Endothelial cell of umbilical vein (primary cell): ENCODE data around the gene KCNC1. TPM values are rescaled to one million over a fixed set of nuclear protein-coding genes. Genes with fewer than 3 reads are reported as not detected.

ENCODE experiments used
- BruUV-seq: library from RNA; stranded (reverse); fragments of 400-500 nt; replicated peaks from 2 replicates; lab custom pipeline; 2021; lab: Mats Ljungman, UMichigan
- CTCF ChIA-PET: fragments of 300-600, 350-600 bp; sonication (Branson Sonifier 250); formaldehyde crosslinking; loops from one replicate; lab custom pipeline; 2021; ENCODE audit warnings: antibody characterized with exemption, inconsistent platforms; lab: Charles Lee
- POLR2A ChIA-PET: fragments of 300-600, 350-600 bp; sonication (Branson Sonifier 250); formaldehyde crosslinking; loops from one replicate; lab custom pipeline; 2021; ENCODE audit warnings: antibody characterized with exemption, inconsistent platforms; lab: Charles Lee
- DNase-seq: peaks from one replicate; pipeline ENCODE4 v3.0.0-alpha.2; 2011; ENCODE audit warnings: low read depth, low spot score
- FAIRE-seq: peaks from 2 replicates; lab custom pipeline; 2011; peaks lifted over from hg19 to GRCh38; lab: Jason Lieb, UNC
- H2AFZ ChIP-seq: 2 replicates; pipeline ENCODE4 v1.6.0; 2012; ENCODE audit warnings: low read depth, low read length, control low read depth, inconsistent platforms
- H3K27ac ChIP-seq: 2 replicates; pipeline ENCODE4 v1.5.1; 2011; ENCODE audit warnings: low read depth, mild to moderate bottlenecking, control low read depth, low read length, moderate library complexity; ENCODE audit not compliant: insufficient read depth
- H3K27me3 ChIP-seq, 2 experiments: 2 replicates each; pipeline versions ENCODE4 v1.6.0 to v1.6.1; 2011; ENCODE audit warnings: low read length in 2 of 2, mixed read lengths in 1 of 2; ENCODE audit not compliant: control insufficient read depth in 2 of 2, insufficient read depth in 2 of 2
- H3K36me3 ChIP-seq, 2 experiments: 2 replicates in 1 of 2; 3 replicates in 1 of 2; pipeline ENCODE4 v1.5.1; 2011; ENCODE audit warnings: low read length in 2 of 2, mild to moderate bottlenecking in 1 of 2, moderate library complexity in 1 of 2; ENCODE audit not compliant: control insufficient read depth in 2 of 2, insufficient read depth in 2 of 2; ENCODE audit errors: extremely low read depth in 1 of 2
- H3K4me1 ChIP-seq: 3 replicates; pipeline ENCODE4 v1.5.1; 2011; ENCODE audit warnings: mild to moderate bottlenecking, low read length; ENCODE audit not compliant: control insufficient read depth, insufficient read depth; ENCODE audit errors: extremely low read depth
- H3K4me2 ChIP-seq: 2 replicates; pipeline ENCODE4 v1.6.1; 2011; ENCODE audit warnings: low read length, control low read depth, mixed read lengths; ENCODE audit not compliant: insufficient read depth
- H3K4me3 ChIP-seq, 3 experiments: fragments of 200-600 bp in 1 of 3; sonication (generic), shearing (Covaris generic) in 1 of 3; replicated peaks in 1 of 3; 2 replicates each; pipeline ENCODE4 v1.5.1; 2011 to 2016; ENCODE audit warnings: control low read depth in 3 of 3, low read length in 3 of 3, mild to moderate bottlenecking in 2 of 3, inconsistent platforms in 1 of 3, low read depth in 1 of 3, moderate library complexity in 1 of 3; ENCODE audit not compliant: insufficient read depth in 1 of 3
- H3K79me2 ChIP-seq: 2 replicates; pipeline ENCODE4 v1.6.0; 2012; ENCODE audit warnings: low read length, inconsistent platforms; ENCODE audit not compliant: control insufficient read depth, insufficient read depth
- H3K9ac ChIP-seq: replicated peaks from 2 replicates; pipeline ENCODE3; 2011; ENCODE audit warnings: low read length, control low read depth; ENCODE audit not compliant: insufficient read depth; ENCODE audit errors: extremely low read depth
- H3K9me1 ChIP-seq: replicated peaks from 3 replicates; pipeline ENCODE4 v1.6.0; 2011; ENCODE audit warnings: mild to moderate bottlenecking, low read length; ENCODE audit not compliant: control insufficient read depth, insufficient read depth; ENCODE audit errors: extremely low read depth
- H3K9me3 ChIP-seq: replicated peaks from 2 replicates; pipeline ENCODE4 v1.5.1; 2012; ENCODE audit warnings: low read length, inconsistent platforms; ENCODE audit not compliant: control insufficient read depth, insufficient read depth
- H4K20me1 ChIP-seq: replicated peaks from 2 replicates; pipeline ENCODE3; 2011; ENCODE audit warnings: mild to moderate bottlenecking, low read length; ENCODE audit not compliant: control insufficient read depth, insufficient read depth; ENCODE audit errors: extremely low read depth
- CTCF ChIP-seq, 2 donors: IDR thresholded peaks; 1 replicate in 1 of 2; 2 replicates in 1 of 2; pipeline ENCODE4 v1.5.1; 2011; ENCODE audit warnings: low read length in 2 of 2, mild to moderate bottlenecking in 2 of 2, moderate library complexity in 2 of 2, control low read depth in 1 of 2, inconsistent platforms in 1 of 2, low read depth in 1 of 2; ENCODE audit not compliant: insufficient read depth in 1 of 2; ENCODE audit errors: extremely low read depth in 1 of 2
- EZH2 ChIP-seq: IDR thresholded peaks from 2 replicates; pipeline ENCODE4 v1.6.1; 2012; ENCODE audit warnings: borderline replicate concordance, low read depth, mild to moderate bottlenecking, moderate library complexity, low read length, inconsistent platforms; ENCODE audit not compliant: severe bottlenecking
- FOS ChIP-seq: IDR thresholded peaks from 2 replicates; pipeline ENCODE4 v1.6.1; 2011; ENCODE audit warnings: mild to moderate bottlenecking, low read length, moderate library complexity, borderline replicate concordance; ENCODE audit not compliant: insufficient read depth
- GATA2 ChIP-seq: IDR thresholded peaks from 2 replicates; pipeline ENCODE4 v1.7.0; 2011; ENCODE audit warnings: low read depth, mild to moderate bottlenecking, moderate library complexity, mixed read lengths, low read length; ENCODE audit not compliant: insufficient read length, insufficient read depth
- JUN ChIP-seq: IDR thresholded peaks from 2 replicates; pipeline ENCODE4 v1.6.1; 2011; ENCODE audit warnings: borderline replicate concordance, low read depth; ENCODE audit not compliant: insufficient read length, insufficient read depth
- MAX ChIP-seq: IDR thresholded peaks from 2 replicates; pipeline ENCODE4 v1.6.1; 2011; ENCODE audit not compliant: insufficient read depth, insufficient read length
- MYC ChIP-seq: IDR thresholded peaks from one replicate; pipeline ENCODE4 v1.6.1; 2011; ENCODE audit warnings: mild to moderate bottlenecking, low read depth, low read length
- POLR2A ChIP-seq: IDR thresholded peaks from 2 replicates; pipeline ENCODE4 v1.6.1; 2012; ENCODE audit warnings: low read depth, mild to moderate bottlenecking, control low read depth, low read length
- POLR2AphosphoS5 ChIP-seq: IDR thresholded peaks from 2 replicates; pipeline ENCODE4 v1.6.1; 2012; ENCODE audit warnings: low read depth, mild to moderate bottlenecking, control low read depth, low read length, moderate library complexity; ENCODE audit not compliant: insufficient read depth
- dilution Hi-C: fragments of 300-500 bp; cut with MboI; formaldehyde crosslinking; loops from one replicate; pipeline ENCODE4 v1.15.0; 2019; ENCODE audit warnings: low sequenced_read_pairs; ENCODE audit not compliant: extremely low pct_ligation_motif_present
- intact Hi-C: fragments of 100-400 bp; cut with micrococcal nuclease; formaldehyde crosslinking; loops from one replicate; pipeline ENCODE4 v1.10.0; 2022
- polyA plus RNA-seq, 4 experiments: library from polyadenylated mRNA; depleted of rRNA in 3 of 4; stranded (reverse) in 3 of 4; unstranded in 1 of 4; fragments of >200 nt; gene quantifications; 2 replicates each; pipeline versions ENCODE4 v1.2.1 to v1.2.3, GENCODE V29; 2011 to 2012; ENCODE audit warnings: missing spikeins in 1 of 4
- total RNA-seq: library from RNA; stranded (reverse); gene quantifications from 2 replicates; pipeline ENCODE4 v1.2.3, GENCODE V29; 2021

KCNC1 gene
- total and polyA plus RNA-seq, 2 donors (not counting 3 experiments of a cell fraction or from before 2014, with no cell fraction given), result not detected

GRCh38 chr11:17700991-17701390, 33.6 kb upstream of the KCNC1 start:
- ChIA-PET CTCF (no interaction called here), POLR2A (no interaction called here)
- H3K4me3 ChIP-seq, result no peak overlapping the region
- BruUV-seq, result no TSS peak
- dilution Hi-C loops, result no loop called here
- no peak overlapping the region for H3K9ac ChIP-seq
- TF ChIP-seq MAX, result no peak
- no peak for TF ChIP-seq POLR2AphosphoS5
- no peak for TF ChIP-seq GATA2
- FAIRE-seq, result no peak
- intact Hi-C loops, result no loop called here
- DNase-seq, result no peak
- H4K20me1 ChIP-seq, result no peaks in the 10 kb centered on the region
- no peaks in the 10 kb centered on the region for H3K9me3 ChIP-seq
- H2AFZ ChIP-seq, result no peak overlapping the region
- no peak overlapping the region for H3K4me2 ChIP-seq
- H3K9me1 ChIP-seq, result no peaks in the 10 kb centered on the region
- H3K4me1 ChIP-seq, result no peaks in the 10 kb centered on the region
- H3K27ac ChIP-seq, result no peak overlapping the region
- no peaks in the 10 kb centered on the region for H3K79me2 ChIP-seq
- H3K36me3 ChIP-seq, result no peaks in the 10 kb centered on the region
- peaks cover 10% of the 10 kb centered on the region in 2 experiments for H3K27me3 ChIP-seq

- dilution Hi-C loops, result no loop called here
- FAIRE-seq, result no peak
Measured at GRCh38 chr11:17702876-17703275, 31.7 kb upstream of the KCNC1 start.

More at GRCh38 chr11:17702876-17703275, 31.7 kb upstream of the KCNC1 start:
- no peaks in the 10 kb centered on the region for H3K4me1 ChIP-seq
- H3K9ac ChIP-seq, result no peak overlapping the region
- H3K9me1 ChIP-seq, result no peaks in the 10 kb centered on the region
- no peak overlapping the region for H3K4me2 ChIP-seq
- H3K9me3 ChIP-seq, result no peaks in the 10 kb centered on the region
- no peaks in the 10 kb centered on the region for H3K36me3 ChIP-seq
- CTCF ChIA-PET, result no interaction called here
- no peak for TF ChIP-seq CTCF (IDR thresholded peaks at IDR 0.05; ENCODE audit: extremely low read depth in 1 of 2, insufficient read depth in 1 of 2, low read depth in 1 of 2, low read length in 2 of 2)
- TF ChIP-seq MAX, result no peak
- TF ChIP-seq GATA2, result no peak
- TF ChIP-seq FOS, result no peak
- no peak for TF ChIP-seq POLR2AphosphoS5
- no peak for TF ChIP-seq MYC
- no peak for TF ChIP-seq EZH2
- no peak for TF ChIP-seq POLR2A
- no peak for TF ChIP-seq JUN
- no peak overlapping the region for H3K27ac ChIP-seq
- no peak overlapping the region for H2AFZ ChIP-seq
- no peak for DNase-seq
- H3K27me3 ChIP-seq, result no peaks in the 10 kb centered on the region
- intact Hi-C loops, result no loop called here
- no peak overlapping the region for H3K4me3 ChIP-seq
- BruUV-seq, result no TSS peak
- no peaks in the 10 kb centered on the region for H4K20me1 ChIP-seq
- no peaks in the 10 kb centered on the region for H3K79me2 ChIP-seq
- POLR2A ChIA-PET, result interaction anchor here (0.6 kb wide), 1 partner anchor 875 kb away, joined by 4 read pairs; no protein-coding TSS in a partner anchor
